PC-3 (cell line): ENCODE measurements around the gene DUSP22. TPM values are rescaled to one million over a fixed set of nuclear protein-coding genes. Genes with fewer than 3 reads are reported as not detected.

Experiments used
- ATAC-seq: fragments of 200-7000 bp; cut with Tn5 transposase; 2 replicates; pipeline ENCODE4 v1.9.1; 2020; ENCODE audit warnings: mild to moderate bottlenecking, moderate library complexity
- BruUV-seq: library from RNA; stranded (reverse); fragments of 400-500 nt; replicated peaks from 2 replicates; lab custom pipeline; 2021; lab: Mats Ljungman, UMichigan
- CTCF ChIA-PET: fragments of 300-600 bp; sonication (Branson Sonifier 250); formaldehyde crosslinking; loops from one replicate; lab custom pipeline; 2022; ENCODE audit warnings: antibody characterized with exemption; lab: Charles Lee
- POLR2A ChIA-PET: fragments of 300-600 bp; sonication (Branson Sonifier 250); formaldehyde crosslinking; loops from one replicate; lab custom pipeline; 2022; ENCODE audit warnings: antibody characterized with exemption; ENCODE audit not compliant: unreplicated experiment; lab: Charles Lee
- DNase-seq: peaks from one replicate; pipeline ENCODE4 v3.0.0-alpha.2; 2015
- H2AFZ ChIP-seq: fragments of 300-600 bp; sonication (generic); 2 replicates; pipeline ENCODE4 v1.6.0; 2016; ENCODE audit warnings: antibody characterized with exemption, low read length
- H3F3A ChIP-seq: fragments of 300-600 bp; sonication (generic); one replicate; pipeline ENCODE4 v1.6.0; 2017; ENCODE audit warnings: antibody characterized with exemption, low read length, control low read depth, mild to moderate bottlenecking; ENCODE audit not compliant: unreplicated experiment
- H3K27ac ChIP-seq: fragments of 300-600 bp; sonication (generic); 2 replicates; pipeline ENCODE4 v1.5.1; 2016; ENCODE audit warnings: mild to moderate bottlenecking, low read length
- H3K27me3 ChIP-seq: fragments of 300-600 bp; sonication (generic); 2 replicates; pipeline ENCODE4 v1.6.1; 2016; ENCODE audit warnings: low read length, mixed read lengths
- H3K36me3 ChIP-seq: fragments of 300-600 bp; sonication (generic); 2 replicates; pipeline ENCODE4 v1.6.1; 2016; ENCODE audit warnings: low read depth, mixed run types, low read length, mixed read lengths
- H3K4me1 ChIP-seq: fragments of 300-600 bp; sonication (generic); 2 replicates; pipeline ENCODE4 v1.5.1; 2016; ENCODE audit warnings: low read length; ENCODE audit not compliant: insufficient read depth
- H3K4me2 ChIP-seq: fragments of 300-600 bp; sonication (generic); 2 replicates; pipeline ENCODE4 v1.6.0; 2016; ENCODE audit warnings: low read length
- H3K4me3 ChIP-seq: fragments of 300-600 bp; sonication (generic); 2 replicates; pipeline ENCODE4 v1.5.1; 2016; ENCODE audit warnings: mild to moderate bottlenecking, low read length, mixed read lengths
- H3K79me2 ChIP-seq: fragments of 300-600 bp; sonication (generic); 2 replicates; pipeline ENCODE4 v1.6.1; 2017; ENCODE audit warnings: low read length, mixed read lengths
- H3K9ac ChIP-seq: fragments of 300-600 bp; sonication (generic); 2 replicates; pipeline ENCODE4 v1.6.0; 2016; ENCODE audit warnings: mild to moderate bottlenecking, low read length
- H3K9me2 ChIP-seq: fragments of 300-600 bp; sonication (generic); replicated peaks from 2 replicates; pipeline ENCODE4 v1.6.1; 2016; ENCODE audit warnings: mixed run types, low read length, mixed read lengths
- H3K9me3 ChIP-seq: fragments of 300-600 bp; sonication (generic); 2 replicates; pipeline ENCODE4 v1.6.1; 2016; ENCODE audit warnings: low read length, mixed read lengths
- H4K20me1 ChIP-seq: fragments of 300-600 bp; sonication (generic); 2 replicates; pipeline ENCODE4 v1.6.1; 2016; ENCODE audit warnings: low read length, mixed read lengths
- CTCF ChIP-seq: fragments of 300-600 bp; sonication (generic); conservative IDR thresholded peaks from 2 replicates; pipeline ENCODE4 v1.5.1; 2017; ENCODE audit warnings: antibody characterized with exemption, low read depth, mild to moderate bottlenecking, low read length
- EZH2 ChIP-seq: fragments of 300-600 bp; sonication (generic); IDR thresholded peaks from one replicate; pipeline ENCODE4 v1.6.1; 2017; ENCODE audit warnings: antibody characterized with exemption, mild to moderate bottlenecking, low read length; ENCODE audit not compliant: unreplicated experiment
- EZH2phosphoT487 ChIP-seq: fragments of 300-600 bp; sonication (generic); IDR thresholded peaks from 2 replicates; pipeline ENCODE4 v1.6.1; 2018; ENCODE audit warnings: mild to moderate bottlenecking, antibody characterized with exemption, low read length, borderline replicate concordance
- intact Hi-C: fragments of 100-400 bp; cut with micrococcal nuclease; formaldehyde crosslinking; loops from 2 replicates; pipeline ENCODE4 v1.9.0; 2023
- total RNA-seq: library from RNA; depleted of rRNA; stranded (reverse); fragments of >200 nt; gene quantifications from 2 replicates; pipeline ENCODE4 v1.2.3, GENCODE V29; 2014

DUSP22 gene
- total RNA-seq, 1 experiment from 2014 or later, result 37.8 TPM

DNA sequence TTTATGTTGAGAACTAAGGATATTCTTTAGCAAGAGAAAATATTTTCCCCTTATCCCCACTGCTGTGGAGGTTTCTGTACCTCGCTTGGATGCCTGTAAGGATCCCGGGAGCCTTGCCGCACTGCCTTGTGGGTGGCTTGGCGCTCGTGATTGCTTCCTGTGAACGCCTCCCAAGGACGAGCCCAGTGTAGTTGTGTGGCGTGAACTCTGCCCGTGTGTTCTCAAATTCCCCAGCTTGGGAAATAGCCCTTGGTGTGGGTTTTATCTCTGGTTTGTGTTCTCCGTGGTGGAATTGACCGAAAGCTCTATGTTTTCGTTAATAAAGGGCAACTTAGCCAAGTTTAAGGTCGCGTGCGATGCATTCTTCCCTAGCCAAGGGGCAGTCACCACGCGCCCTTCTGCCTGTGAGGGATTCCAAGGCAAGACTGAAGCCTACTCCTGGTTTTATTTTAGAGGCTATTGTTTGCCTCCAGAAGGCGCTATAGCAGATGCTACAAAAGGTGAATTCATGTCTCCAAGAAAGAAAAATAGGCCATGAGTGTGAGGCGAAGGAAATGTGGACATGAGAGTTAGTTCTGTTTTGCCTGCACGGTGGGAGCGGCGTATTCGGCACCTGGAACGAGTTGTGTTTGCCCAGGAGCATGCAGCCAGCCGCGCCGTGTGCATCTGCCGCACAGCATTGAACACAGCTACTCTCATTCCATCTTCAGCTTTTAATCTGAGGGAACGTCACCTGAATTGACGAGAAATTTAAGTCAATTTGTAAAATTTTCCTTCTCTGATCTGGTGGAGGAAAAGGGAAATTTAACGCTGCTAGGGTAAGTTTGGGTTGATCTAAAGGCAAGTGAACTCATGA is 59.0 kb downstream of the DUSP22 start:
- Histone ChIP-seq H4K20me1 (no peaks in the 10 kb centered on the region), H2AFZ (no peak overlapping the region), H3K4me2 (no peak overlapping the region), H3K36me3 (no peaks in the 10 kb centered on the region), H3K27ac (no peak overlapping the region), H3K4me3 (no peak overlapping the region), H3K9me3 (no peaks in the 10 kb centered on the region), H3K9me2 (no peaks in the 10 kb centered on the region), H3K79me2 (no peaks in the 10 kb centered on the region), H3F3A (no peaks in the 10 kb centered on the region), H3K9ac (no peak overlapping the region), H3K4me1 (no peaks in the 10 kb centered on the region), H3K27me3 (no peaks in the 10 kb centered on the region)
- ChIA-PET POLR2A (no interaction called here), CTCF (no interaction called here)
- TF ChIP-seq CTCF (peak; percentile 38; the same call in 1 of the 2 replicates), EZH2phosphoT487 (no peak), EZH2 (no peak)
- BruUV-seq, result no TSS peak
- intact Hi-C loops, result no loop called here
- ATAC-seq (no peak), DNase-seq (no peak)

- intact Hi-C loops, result no loop called here
- no peak for DNase-seq
- POLR2A ChIA-PET, result no interaction called here
- no peak overlapping the region for H3K9ac ChIP-seq
- no peaks in the 10 kb centered on the region for H3K27me3 ChIP-seq
- no peaks in the 10 kb centered on the region for H3K9me3 ChIP-seq
- BruUV-seq, result no TSS peak
- H3K4me2 ChIP-seq, result no peak overlapping the region
- H3F3A ChIP-seq, result no peaks in the 10 kb centered on the region
- CTCF ChIA-PET, result no interaction called here
- no peak for ATAC-seq
- no peaks in the 10 kb centered on the region for H3K4me1 ChIP-seq
- no peak overlapping the region for H2AFZ ChIP-seq
- no peaks in the 10 kb centered on the region for H4K20me1 ChIP-seq
- no peaks in the 10 kb centered on the region for H3K36me3 ChIP-seq
- no peak for TF ChIP-seq CTCF
- TF ChIP-seq EZH2, result no peak
- TF ChIP-seq EZH2phosphoT487, result no peak
- no peak overlapping the region for H3K4me3 ChIP-seq
- H3K9me2 ChIP-seq, result no peaks in the 10 kb centered on the region
- H3K79me2 ChIP-seq, result no peaks in the 10 kb centered on the region
- H3K27ac ChIP-seq, result no peak overlapping the region
Observed at GRCh38 chr6:351867-352289, 59.6 kb downstream of the DUSP22 start.

GRCh38 chr6:352474-352873 is 60.2 kb downstream of the DUSP22 start:
- intact Hi-C loops, result no loop called here
- CTCF ChIA-PET, result no interaction called here
- TF ChIP-seq CTCF (no peak), EZH2phosphoT487 (no peak), EZH2 (no peak)
- H3K4me2 ChIP-seq, result no peak overlapping the region
- H3F3A ChIP-seq, result no peaks in the 10 kb centered on the region
- no peaks in the 10 kb centered on the region for H3K27me3 ChIP-seq
- H3K9me3 ChIP-seq, result no peaks in the 10 kb centered on the region
- no TSS peak for BruUV-seq
- H3K4me1 ChIP-seq, result no peaks in the 10 kb centered on the region
- H3K79me2 ChIP-seq, result no peaks in the 10 kb centered on the region
- POLR2A ChIA-PET, result no interaction called here
- DNase-seq (no peak), ATAC-seq (no peak)
- no peak overlapping the region for H3K4me3 ChIP-seq
- H3K9me2 ChIP-seq, result no peaks in the 10 kb centered on the region
- H4K20me1 ChIP-seq, result no peaks in the 10 kb centered on the region
- H3K36me3 ChIP-seq, result no peaks in the 10 kb centered on the region
- no peak overlapping the region for H2AFZ ChIP-seq
- no peak overlapping the region for H3K27ac ChIP-seq
- H3K9ac ChIP-seq, result no peak overlapping the region
